GM18867 (cell line): Measurements from ENCODE around the gene FTSJ3.
"Not testable (repeated sequence)": the region's sequence is repeated elsewhere in the genome, so short reads cannot be mapped to it uniquely, and the experiment has no call there.

Experiments used
- ATAC-seq: cut with Tn5 transposase; IDR thresholded peaks from one replicate; pipeline ENCODE4 v1.9.1; 2021; ENCODE audit warnings: mild to moderate bottlenecking, moderate library complexity; ENCODE audit not compliant: unreplicated experiment

Gene FTSJ3

GRCh38 chr17:63827002-63827800 lies at the start of gene FTSJ3, which contains the start of gene PSMC5:
TSS of gene FTSJ3 (minus strand) at chr17:63827663. CDS start at chr17:63826902, 761 bp downstream.
TSS of gene PSMC5 (plus strand) at chr17:63827431. CDS start at chr17:63827491, 60 bp downstream.
- ATAC-seq = peak; percentile 86

GRCh38 chr17:63874693-63875092 lies 47.2 kb upstream of the FTSJ3 start:
- ATAC-seq = not testable (repeated sequence)

GRCh38 chr17:63874061-63874626 lies 46.7 kb upstream of the FTSJ3 start:
- ATAC-seq = not testable (repeated sequence)

- not testable (repeated sequence) for ATAC-seq
These were observed 46.1 kb upstream of the FTSJ3 start, which contains the start of gene CSH2 for GRCh38 chr17:63873577-63873976. TSS of gene CSH2 (minus strand) at chr17:63873677. CDS start at chr17:63873614, 63 bp downstream.

GRCh38 chr17:63871646-63872365 lies 44.3 kb upstream of the FTSJ3 start:
- not testable (repeated sequence) for ATAC-seq

- ATAC-seq = not testable (repeated sequence)
These were observed 42.8 kb upstream of the FTSJ3 start for GRCh38 chr17:63870292-63870665.

GRCh38 chr17:63869491-63870291 lies 42.2 kb upstream of the FTSJ3 start:
- not testable (repeated sequence) for ATAC-seq

GRCh38 chr17:63866625-63867024 lies 39.2 kb upstream of the FTSJ3 start:
- ATAC-seq = not testable (repeated sequence)

- no peak for ATAC-seq
These were observed 31.8 kb upstream of the FTSJ3 start for GRCh38 chr17:63859257-63859656.

GRCh38 chr17:63856425-63856824 lies 29.0 kb upstream of the FTSJ3 start:
- not testable (repeated sequence) for ATAC-seq

- no peak for ATAC-seq
These were observed 27.7 kb upstream of the FTSJ3 start for GRCh38 chr17:63855185-63855584.

- no peak for ATAC-seq
These were observed 27.2 kb upstream of the FTSJ3 start for GRCh38 chr17:63854709-63855108.

GRCh38 chr17:63853260-63853659 lies 25.8 kb upstream of the FTSJ3 start:
- no peak for ATAC-seq

- ATAC-seq = no peak
These were observed 22.9 kb upstream of the FTSJ3 start for GRCh38 chr17:63850401-63850800.

GRCh38 chr17:63848834-63849689 lies 21.6 kb upstream of the FTSJ3 start:
- ATAC-seq = peak; percentile 85

- ATAC-seq = no peak
These were observed 20.2 kb upstream of the FTSJ3 start for GRCh38 chr17:63847525-63848249.

GRCh38 chr17:63845509-63845908 lies 18.0 kb upstream of the FTSJ3 start:
- no peak for ATAC-seq

- ATAC-seq = no peak
These were observed 16.6 kb upstream of the FTSJ3 start for GRCh38 chr17:63843910-63844677.
